CD14-positive monocyte (primary cell): Measurements from ENCODE around the gene SLC17A1. TPM values are rescaled to one million over a fixed set of nuclear protein-coding genes. Genes with fewer than 3 reads are reported as not detected.

ENCODE experiments used
- DNase-seq, 3 donors: peaks; one replicate each; pipeline ENCODE4 v3.0.0-alpha.2; 2011 to 2022
- H2AFZ ChIP-seq: 2 replicates; pipeline ENCODE4 v1.6.0; 2012; ENCODE audit warnings: mild to moderate bottlenecking, low read depth, low read length, inconsistent platforms; ENCODE audit not compliant: insufficient read depth, poor library complexity, severe bottlenecking
- H3K27ac ChIP-seq, 2 donors: 1 replicate in 1 of 2; 2 replicates in 1 of 2; pipeline ENCODE4 v1.5.1; 2012 to 2013; ENCODE audit warnings: low read length in 2 of 2, control low read depth in 1 of 2, inconsistent platforms in 1 of 2, low read depth in 1 of 2, mild to moderate bottlenecking in 1 of 2
- H3K27me3 ChIP-seq, 2 donors: one replicate each; pipeline versions ENCODE4 v1.6.0 to v1.6.1; 2011 to 2013; ENCODE audit warnings: low read length in 2 of 2; ENCODE audit not compliant: control insufficient read depth in 2 of 2, insufficient read depth in 2 of 2
- H3K36me3 ChIP-seq, 2 donors: replicated peaks in 1 of 2; 1 replicate in 1 of 2; 2 replicates in 1 of 2; pipeline versions ENCODE4 v1.5.1 to v1.6.1; 2012 to 2013; ENCODE audit warnings: low read length in 2 of 2, control low read depth in 1 of 2, inconsistent platforms in 1 of 2, mild to moderate bottlenecking in 1 of 2; ENCODE audit not compliant: insufficient read depth in 2 of 2, control insufficient read depth in 1 of 2
- H3K4me1 ChIP-seq, 2 donors: 1 replicate in 1 of 2; 2 replicates in 1 of 2; pipeline versions ENCODE4 v1.5.1 to v1.6.1; 2012 to 2013; ENCODE audit warnings: low read length in 2 of 2, control low read depth in 1 of 2, inconsistent platforms in 1 of 2, mild to moderate bottlenecking in 1 of 2, moderate library complexity in 1 of 2; ENCODE audit not compliant: insufficient read depth in 2 of 2, control insufficient read depth in 1 of 2
- H3K4me2 ChIP-seq: replicated peaks from 2 replicates; pipeline ENCODE3; 2012; ENCODE audit warnings: low read length, moderate library complexity, mild to moderate bottlenecking; ENCODE audit not compliant: poor library complexity, severe bottlenecking; ENCODE audit errors: extremely low read depth
- H3K4me3 ChIP-seq, 3 experiments: fragments of 200-600 bp in 1 of 3; sonication (generic) in 1 of 3; replicated peaks in 1 of 3; 1 replicate in 2 of 3; 2 replicates in 1 of 3; pipeline ENCODE4 v1.5.1; 2011 to 2013; ENCODE audit warnings: low read length in 3 of 3, mild to moderate bottlenecking in 3 of 3, control low read depth in 2 of 3, low read depth in 2 of 3, inconsistent platforms in 1 of 3, moderate library complexity in 1 of 3
- H3K79me2 ChIP-seq: 2 replicates; pipeline ENCODE4 v1.6.0; 2012; ENCODE audit warnings: mild to moderate bottlenecking, control low read depth, inconsistent platforms, low read length, moderate library complexity; ENCODE audit not compliant: insufficient read depth
- H3K9ac ChIP-seq: 2 replicates; pipeline ENCODE4 v1.6.0; 2017; ENCODE audit warnings: low read length, mild to moderate bottlenecking; ENCODE audit not compliant: insufficient read depth, poor library complexity, severe bottlenecking
- H3K9me3 ChIP-seq, 2 donors: replicated peaks in 1 of 2; 1 replicate in 1 of 2; 2 replicates in 1 of 2; pipeline versions ENCODE4 v1.5.1 to v1.6.1; 2012 to 2013; ENCODE audit warnings: low read length in 2 of 2, control low read depth in 1 of 2; ENCODE audit not compliant: control insufficient read depth in 1 of 2, insufficient read depth in 1 of 2
- H4K20me1 ChIP-seq: 2 replicates; pipeline ENCODE4 v1.6.0; 2012; ENCODE audit warnings: mild to moderate bottlenecking, low read length, control low read depth, moderate library complexity; ENCODE audit not compliant: insufficient read depth
- H3K27ac Mint-ChIP-seq, 7 donors: one replicate each; pipeline ENCODE4 v1.8.0; 2020; ENCODE audit warnings: mild to moderate bottlenecking in 7 of 7, mixed read lengths in 7 of 7, moderate library complexity in 6 of 7, inconsistent platforms in 2 of 7
- H3K27me3 Mint-ChIP-seq, 3 donors: one replicate each; pipeline ENCODE4 v1.8.0; 2021 to 2022; ENCODE audit warnings: low read depth in 3 of 3, mild to moderate bottlenecking in 3 of 3, mixed read lengths in 3 of 3, moderate library complexity in 3 of 3, inconsistent platforms in 1 of 3
- H3K36me3 Mint-ChIP-seq, 2 donors: one replicate each; pipeline ENCODE4 v1.8.0; 2020; ENCODE audit warnings: mixed read lengths in 2 of 2, inconsistent platforms in 1 of 2, mild to moderate bottlenecking in 1 of 2
- H3K4me1 Mint-ChIP-seq: one replicate; pipeline ENCODE4 v1.8.0; 2020; ENCODE audit warnings: mild to moderate bottlenecking, mixed read lengths
- H3K4me3 Mint-ChIP-seq, 2 donors: one replicate each; pipeline ENCODE4 v1.8.0; 2020; ENCODE audit warnings: mild to moderate bottlenecking in 2 of 2, mixed read lengths in 2 of 2, moderate library complexity in 1 of 2
- H3K9me3 Mint-ChIP-seq, 7 donors: one replicate each; pipeline ENCODE4 v1.8.0; 2020 to 2022; ENCODE audit warnings: mixed read lengths in 7 of 7, mild to moderate bottlenecking in 6 of 7, moderate library complexity in 6 of 7, inconsistent platforms in 2 of 7
- whole genome bisulfite sequencing: methylation state at CpG from one replicate; pipeline ENCODE4 v1.1.5; 2013; ENCODE audit warnings: missing lambda C conversion rate; ENCODE audit not compliant: insufficient coverage; 5-methylcytosine and 5-hydroxymethylcytosine counted together
- intact Hi-C, 2 donors: fragments of 100-400 bp; cut with micrococcal nuclease; formaldehyde crosslinking; loops; one replicate each; pipeline versions ENCODE4 v1.15.0 to v1.15.1; 2023
- polyA plus RNA-seq, 3 donors: library from polyadenylated mRNA; depleted of rRNA in 1 of 3; unstranded in 2 of 3; stranded (reverse) in 1 of 3; fragments of 300-500 nt in 2 of 3; fragments of >200 nt in 1 of 3; fragmentation: Illumina TruSeq in 2 of 3; gene quantifications; 1 replicate in 2 of 3; 2 replicates in 1 of 3; pipeline ENCODE4 v1.2.3, GENCODE V29; 2012 to 2021
- TF ChIP-seq, protein P1 (sequence below): fragments of 200-600 bp; IDR thresholded peaks from one replicate; pipeline ENCODE4 v1.8.0; 2022; ENCODE audit warnings: antibody characterized with exemption, mild to moderate bottlenecking

SLC17A1 gene
- polyA plus RNA-seq, 3 donors, result not detected

DNA sequence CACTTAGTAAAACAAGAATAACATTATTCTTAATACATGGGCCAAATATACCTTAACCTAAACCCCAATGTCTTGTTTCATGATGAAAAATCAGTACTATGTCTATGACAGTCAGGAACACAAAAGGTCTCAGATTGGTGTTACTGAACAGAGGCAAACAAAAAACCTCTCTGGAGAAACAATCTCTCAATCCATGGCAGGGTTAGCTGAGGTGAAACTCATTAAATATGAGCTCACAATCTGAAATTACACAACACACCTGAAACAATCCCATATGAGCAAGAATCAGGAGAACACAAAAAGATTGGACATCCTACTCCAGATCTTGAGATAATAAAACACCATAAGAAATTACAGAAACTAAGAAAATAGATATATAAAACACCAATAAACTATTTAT lies 83.8 kb downstream of the SLC17A1 start:
- intact Hi-C loops, result no loop called here

DNA sequence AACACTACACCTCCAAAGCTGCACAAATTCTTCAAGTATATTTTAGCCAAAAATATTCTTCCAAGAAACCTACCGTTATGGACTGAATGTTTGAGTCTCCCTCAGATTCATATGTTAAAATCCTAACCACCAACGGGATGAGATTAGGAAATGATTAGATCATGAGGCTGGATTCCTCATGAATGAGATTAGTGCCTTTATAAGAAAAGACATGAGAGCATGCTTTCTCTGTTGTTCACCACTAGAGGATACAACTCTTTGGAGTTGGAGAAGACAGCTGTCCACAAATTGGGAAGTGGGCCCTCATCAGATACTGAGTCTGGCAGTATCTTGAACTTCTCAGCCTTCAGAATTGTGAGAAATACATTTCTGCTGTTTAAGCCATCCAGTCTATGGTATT lies 84.4 kb downstream of the SLC17A1 start:
- H4K20me1 ChIP-seq, result no peaks in the 10 kb centered on the region
- no peak overlapping the region for H2AFZ ChIP-seq
- no peak overlapping the region for H3K27ac Mint-ChIP-seq
- no peak overlapping the region for H3K9ac ChIP-seq
- H3K36me3 ChIP-seq, result no peaks in the 10 kb centered on the region
- H3K9me3 ChIP-seq, result no peaks in the 10 kb centered on the region
- no peaks in the 10 kb centered on the region for H3K27me3 ChIP-seq
- H3K36me3 Mint-ChIP-seq, result no peaks in the 10 kb centered on the region
- no CpG with 5 or more reads among the region's 2 CpGs for WGBS
- no peak overlapping the region for H3K4me3 Mint-ChIP-seq
- H3K27ac ChIP-seq, result no peak overlapping the region
- no peak overlapping the region for H3K4me3 ChIP-seq
- TF ChIP-seq, protein P1, sequence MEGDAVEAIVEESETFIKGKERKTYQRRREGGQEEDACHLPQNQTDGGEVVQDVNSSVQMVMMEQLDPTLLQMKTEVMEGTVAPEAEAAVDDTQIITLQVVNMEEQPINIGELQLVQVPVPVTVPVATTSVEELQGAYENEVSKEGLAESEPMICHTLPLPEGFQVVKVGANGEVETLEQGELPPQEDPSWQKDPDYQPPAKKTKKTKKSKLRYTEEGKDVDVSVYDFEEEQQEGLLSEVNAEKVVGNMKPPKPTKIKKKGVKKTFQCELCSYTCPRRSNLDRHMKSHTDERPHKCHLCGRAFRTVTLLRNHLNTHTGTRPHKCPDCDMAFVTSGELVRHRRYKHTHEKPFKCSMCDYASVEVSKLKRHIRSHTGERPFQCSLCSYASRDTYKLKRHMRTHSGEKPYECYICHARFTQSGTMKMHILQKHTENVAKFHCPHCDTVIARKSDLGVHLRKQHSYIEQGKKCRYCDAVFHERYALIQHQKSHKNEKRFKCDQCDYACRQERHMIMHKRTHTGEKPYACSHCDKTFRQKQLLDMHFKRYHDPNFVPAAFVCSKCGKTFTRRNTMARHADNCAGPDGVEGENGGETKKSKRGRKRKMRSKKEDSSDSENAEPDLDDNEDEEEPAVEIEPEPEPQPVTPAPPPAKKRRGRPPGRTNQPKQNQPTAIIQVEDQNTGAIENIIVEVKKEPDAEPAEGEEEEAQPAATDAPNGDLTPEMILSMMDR, result no peak
- H3K4me1 ChIP-seq, result peaks cover 0 to 5% of the 10 kb centered on the region in 2 donors
- no peak for DNase-seq
- intact Hi-C loops, result no loop called here
- no peaks in the 10 kb centered on the region for H3K9me3 Mint-ChIP-seq
- no peaks in the 10 kb centered on the region for H3K79me2 ChIP-seq
- peaks cover 4% of the 10 kb centered on the region for H3K4me1 Mint-ChIP-seq
- H3K27me3 Mint-ChIP-seq, result peaks cover 0 to 1% (median 0%) of the 10 kb centered on the region in 3 donors
- H3K4me2 ChIP-seq, result no peak overlapping the region

More for the DNA sequence above, 83.8 kb downstream of the SLC17A1 start:
- Histone ChIP-seq H3K9me3 (no peaks in the 10 kb centered on the region), H3K27ac (no peak overlapping the region), H3K4me3 (no peak overlapping the region), H2AFZ (no peak overlapping the region), H3K9ac (no peak overlapping the region), H3K4me1 (peaks cover 0 to 5% of the 10 kb centered on the region in 2 donors), H4K20me1 (no peaks in the 10 kb centered on the region), H3K79me2 (no peaks in the 10 kb centered on the region), H3K27me3 (no peaks in the 10 kb centered on the region), H3K36me3 (no peaks in the 10 kb centered on the region), H3K4me2 (no peak overlapping the region)
- Mint-ChIP-seq H3K4me1 (peaks cover 4% of the 10 kb centered on the region), H3K36me3 (no peaks in the 10 kb centered on the region), H3K27ac (no peak overlapping the region), H3K27me3 (peaks cover 0 to 1% (median 0%) of the 10 kb centered on the region in 3 donors), H3K4me3 (no peak overlapping the region), H3K9me3 (no peaks in the 10 kb centered on the region)
- DNase-seq, result no peak
- TF ChIP-seq, protein P1, result no peak
